Spleen (tissue), 7 donors: ENCODE results near the gene USP20.

Source experiments
- CTCF ChIP-seq, 11 experiments: fragments of 200-600 bp in 7 of 11; fragments of 450-650 bp in 4 of 11; sonication (generic) in 4 of 11; IDR thresholded peaks in 8 of 11; conservative IDR thresholded peaks in 3 of 11; 1 replicate in 7 of 11; 2 replicates in 4 of 11; pipeline versions ENCODE4 v1.4.0 to v1.8.0; 2016 to 2021; ENCODE audit warnings: antibody characterized with exemption in 11 of 11, inconsistent platforms in 4 of 11, mild to moderate bottlenecking in 1 of 11
- POLR2A ChIP-seq, 3 donors: fragments of 450-650 bp; IDR thresholded peaks; one replicate each; pipeline ENCODE4 v1.5.1; 2017; ENCODE audit warnings: antibody characterized with exemption in 3 of 3, mild to moderate bottlenecking in 1 of 3
- donor health status: DM: no; HTN: no; CAD: no; lungs with moderate emphysema.
- donor health status: DM: no; HTN: no; CAD: no.
- donor health status: DM: no; HTN: no; CAD: no.

- TF ChIP-seq CTCF (IDR thresholded peaks at IDR 0.05 in 8 of 11, conservative IDR thresholded peaks at IDR 0.05 in 3 of 11) = no peak
- no peak for TF ChIP-seq POLR2A (IDR thresholded peaks at IDR 0.05)
These were observed 18.4 kb downstream of the USP20 start for GRCh38 chr9:129853614-129854013.
